ENCODE data around the gene DCAF4. TPM values are rescaled to one million over a fixed set of nuclear protein-coding genes. Genes with fewer than 3 reads are reported as not detected.

The DCAF4 gene
- total RNA-seq, 4 donors from 2014 or later: 7.0 to 29.0 (median 14.0) TPM

- Histone ChIP-seq H3K4me1 (no peaks in the 10 kb centered on the region), H3K4me3 (no peak overlapping the region), H3K9me3 (no peaks in the 10 kb centered on the region), H3K27ac (no peak overlapping the region), H3K36me3 (peaks cover 0 to 95% (median under 1%) of the 10 kb centered on the region in 3 donors), H3K27me3 (no peaks in the 10 kb centered on the region)
- no peak for DNase-seq
- intact Hi-C loops (cut with DNase I): no loop called here
- WGBS, 2 donors: 94% methylated on average over 2 of the region's 2 CpGs
- TF ChIP-seq, protein P1, sequence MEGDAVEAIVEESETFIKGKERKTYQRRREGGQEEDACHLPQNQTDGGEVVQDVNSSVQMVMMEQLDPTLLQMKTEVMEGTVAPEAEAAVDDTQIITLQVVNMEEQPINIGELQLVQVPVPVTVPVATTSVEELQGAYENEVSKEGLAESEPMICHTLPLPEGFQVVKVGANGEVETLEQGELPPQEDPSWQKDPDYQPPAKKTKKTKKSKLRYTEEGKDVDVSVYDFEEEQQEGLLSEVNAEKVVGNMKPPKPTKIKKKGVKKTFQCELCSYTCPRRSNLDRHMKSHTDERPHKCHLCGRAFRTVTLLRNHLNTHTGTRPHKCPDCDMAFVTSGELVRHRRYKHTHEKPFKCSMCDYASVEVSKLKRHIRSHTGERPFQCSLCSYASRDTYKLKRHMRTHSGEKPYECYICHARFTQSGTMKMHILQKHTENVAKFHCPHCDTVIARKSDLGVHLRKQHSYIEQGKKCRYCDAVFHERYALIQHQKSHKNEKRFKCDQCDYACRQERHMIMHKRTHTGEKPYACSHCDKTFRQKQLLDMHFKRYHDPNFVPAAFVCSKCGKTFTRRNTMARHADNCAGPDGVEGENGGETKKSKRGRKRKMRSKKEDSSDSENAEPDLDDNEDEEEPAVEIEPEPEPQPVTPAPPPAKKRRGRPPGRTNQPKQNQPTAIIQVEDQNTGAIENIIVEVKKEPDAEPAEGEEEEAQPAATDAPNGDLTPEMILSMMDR (IDR thresholded peaks at IDR 0.05): no peak
- no peak for TF ChIP-seq POLR2A (IDR thresholded peaks at IDR 0.05)
Observed at GRCh38 chr14:72986857-72987256, 60.6 kb downstream of the DCAF4 start.

- intact Hi-C loops (cut with DNase I): no loop called here
- H3K36me3 ChIP-seq: peaks cover 6 to 96% (median 9%) of the 10 kb centered on the region in 3 donors
- TF ChIP-seq POLR2A (IDR thresholded peaks at IDR 0.05): no peak
- TF ChIP-seq, protein P1 (IDR thresholded peaks at IDR 0.05): no peak
- H3K4me3 ChIP-seq: no peak overlapping the region
- H3K4me1 ChIP-seq: no peaks in the 10 kb centered on the region
- no peaks in the 10 kb centered on the region for H3K9me3 ChIP-seq
- no peak overlapping the region for H3K27ac ChIP-seq
- 95 to 96% methylated on average over 8 of the region's 8 CpGs for WGBS, 2 donors
- no peak for DNase-seq
- H3K27me3 ChIP-seq: no peaks in the 10 kb centered on the region
Observed at GRCh38 chr14:72990171-72990570, 63.9 kb downstream of the DCAF4 start.

GRCh38 chr14:72996916-72997315 is 70.7 kb downstream of the DCAF4 start:
- DNase-seq: no peak
- Histone ChIP-seq H3K9me3 (no peaks in the 10 kb centered on the region), H3K27me3 (no peaks in the 10 kb centered on the region), H3K4me1 (no peaks in the 10 kb centered on the region), H3K36me3 (peaks cover 20 to 82% (median 28%) of the 10 kb centered on the region in 3 donors), H3K27ac (no peak overlapping the region), H3K4me3 (no peak overlapping the region)
- intact Hi-C loops (cut with DNase I): no loop called here
- 82 to 83% methylated on average over 6 of the region's 6 CpGs for WGBS, 2 donors
- TF ChIP-seq, protein P1 (IDR thresholded peaks at IDR 0.05): no peak
- no peak for TF ChIP-seq POLR2A (IDR thresholded peaks at IDR 0.05)

GRCh38 chr14:72998252-72998903 is 72.1 kb downstream of the DCAF4 start:
- no peak overlapping the region for H3K4me3 ChIP-seq
- no peaks in the 10 kb centered on the region for H3K9me3 ChIP-seq
- DNase-seq: no peak
- peaks cover 13 to 70% (median 20%) of the 10 kb centered on the region in 3 donors for H3K36me3 ChIP-seq
- H3K4me1 ChIP-seq: peaks cover 0 to 14% (median 0%) of the 10 kb centered on the region in 3 donors
- no peaks in the 10 kb centered on the region for H3K27me3 ChIP-seq
- intact Hi-C loops (cut with DNase I): no loop called here
- TF ChIP-seq, protein P1 (IDR thresholded peaks at IDR 0.05): no peak
- TF ChIP-seq POLR2A (IDR thresholded peaks at IDR 0.05): no peak
- no peak overlapping the region for H3K27ac ChIP-seq
- 90 to 92% methylated on average over 2 of the region's 2 CpGs for WGBS, 2 donors

DNA sequence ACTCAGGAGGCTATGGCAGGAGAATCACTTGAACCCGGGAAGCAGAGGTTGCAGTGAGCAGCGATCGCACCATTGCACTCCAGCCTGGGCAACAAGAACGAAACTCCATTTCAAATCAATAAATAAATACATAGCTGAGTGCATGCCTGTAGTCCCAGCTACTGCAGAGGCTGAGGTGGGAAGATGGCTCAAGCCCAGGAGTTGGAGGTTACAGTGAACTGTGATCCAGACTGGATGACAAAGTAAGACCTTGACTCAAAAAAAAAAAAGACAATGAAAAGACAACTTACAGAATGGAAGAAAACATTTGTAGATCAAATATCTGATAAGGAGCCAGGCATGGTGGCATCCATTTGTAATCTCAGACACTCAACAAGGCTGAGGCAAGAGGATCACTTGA is 73.1 kb downstream of the DCAF4 start:
- DNase-seq: no peak
- TF ChIP-seq POLR2A (IDR thresholded peaks at IDR 0.05): no peak
- TF ChIP-seq, protein P1 (IDR thresholded peaks at IDR 0.05): no peak
- WGBS, 2 donors: 100% methylated on average over 1 to 4 of the region's 4 CpGs
- Histone ChIP-seq H3K4me1 (peaks cover 0 to 15% (median 0%) of the 10 kb centered on the region in 3 donors), H3K9me3 (no peaks in the 10 kb centered on the region), H3K4me3 (no peak overlapping the region), H3K27me3 (no peaks in the 10 kb centered on the region), H3K36me3 (peaks cover 13 to 71% (median 20%) of the 10 kb centered on the region in 3 donors), H3K27ac (no peak overlapping the region)
- intact Hi-C loops (cut with DNase I): no loop called here

All from esophagus squamous epithelium (tissue), 5 donors.